Esophagus (tissue), 2 donors: ENCODE data around the gene CBFA2T2. TPM values are rescaled to one million over a fixed set of nuclear protein-coding genes. Genes with fewer than 3 reads are reported as not detected.
"Not testable (repeated sequence)": the region's sequence is repeated elsewhere in the genome, so short reads cannot be mapped to it uniquely, and the experiment has no call there.

Experiments
- H3K27ac ChIP-seq, 2 donors: one replicate each; pipeline ENCODE4 v1.5.1; 2013; ENCODE audit warnings: low read depth in 2 of 2, mild to moderate bottlenecking in 2 of 2, inconsistent platforms in 1 of 2, low read length in 1 of 2, moderate library complexity in 1 of 2
- H3K27me3 ChIP-seq, 2 donors: one replicate each; pipeline ENCODE4 v1.6.1; 2013; ENCODE audit warnings: low read length in 2 of 2, control low read depth in 1 of 2, mild to moderate bottlenecking in 1 of 2; ENCODE audit not compliant: insufficient read depth in 2 of 2, control insufficient read depth in 1 of 2
- H3K36me3 ChIP-seq, 2 donors: one replicate each; pipeline ENCODE4 v1.6.1; 2013; ENCODE audit warnings: low read length in 1 of 2; ENCODE audit not compliant: control insufficient read depth in 2 of 2, insufficient read depth in 2 of 2
- H3K4me1 ChIP-seq, 2 donors: one replicate each; pipeline ENCODE4 v1.6.1; 2013; ENCODE audit warnings: low read length in 1 of 2; ENCODE audit not compliant: control insufficient read depth in 2 of 2, insufficient read depth in 2 of 2
- H3K4me3 ChIP-seq, 2 donors: one replicate each; pipeline ENCODE4 v1.5.1; 2013; ENCODE audit warnings: low read length in 2 of 2, mild to moderate bottlenecking in 2 of 2, low read depth in 1 of 2, moderate library complexity in 1 of 2
- H3K9me3 ChIP-seq, 2 donors: one replicate each; pipeline ENCODE4 v1.6.1; 2013; ENCODE audit warnings: mild to moderate bottlenecking in 2 of 2, low read depth in 1 of 2, low read length in 1 of 2, moderate library complexity in 1 of 2; ENCODE audit not compliant: control insufficient read depth in 2 of 2, insufficient read depth in 1 of 2
- WGBS, 2 donors: extraction: QIAGEN DNeasy Blood & Tissue Kit; methylation state at CpG; one replicate each; pipeline ENCODE4 v1.1.7; 2013; 5-methylcytosine and 5-hydroxymethylcytosine counted together
- polyA plus RNA-seq, 2 donors: library from polyadenylated mRNA; stranded (reverse); fragments of 200-250 nt; gene quantifications; one replicate each; pipeline ENCODE4 v1.2.3, GENCODE V29; 2013
- donor health status: healthy with polysubstance abuse.
- donor health status: Bipolar disorder and iron deficiency.

CBFA2T2 gene
- polyA plus RNA-seq, 2 donors = 4.7 to 8.5 TPM

DNA sequence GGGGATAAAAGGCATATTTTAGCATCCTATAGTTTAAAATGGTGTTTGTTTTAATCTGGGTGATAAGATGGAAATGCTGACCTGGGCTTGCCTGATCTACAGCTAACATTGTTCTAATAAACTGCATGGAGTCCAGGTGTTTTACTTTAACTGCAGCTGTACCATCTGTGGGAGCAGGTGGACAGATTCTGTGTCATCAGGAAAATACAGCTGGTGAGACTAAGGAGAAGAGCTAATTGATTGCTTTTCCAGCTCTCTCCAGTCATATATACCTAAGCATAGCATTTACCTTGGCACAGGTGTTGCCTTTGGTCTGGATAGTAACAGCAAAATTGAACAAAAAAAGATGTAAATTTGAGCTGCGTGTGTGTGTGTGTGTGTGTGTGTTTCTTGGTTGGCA lies 31.6 kb downstream of the CBFA2T2 start:
- no peaks in the 10 kb centered on the region for H3K4me1 ChIP-seq
- H3K27ac ChIP-seq = no peak overlapping the region
- 81 to 85% methylated on average over 1 of the region's 1 CpG for WGBS, 2 donors
- no peaks in the 10 kb centered on the region for H3K36me3 ChIP-seq
- no peak overlapping the region for H3K4me3 ChIP-seq
- H3K27me3 ChIP-seq = no peaks in the 10 kb centered on the region
- H3K9me3 ChIP-seq = no peaks in the 10 kb centered on the region

DNA sequence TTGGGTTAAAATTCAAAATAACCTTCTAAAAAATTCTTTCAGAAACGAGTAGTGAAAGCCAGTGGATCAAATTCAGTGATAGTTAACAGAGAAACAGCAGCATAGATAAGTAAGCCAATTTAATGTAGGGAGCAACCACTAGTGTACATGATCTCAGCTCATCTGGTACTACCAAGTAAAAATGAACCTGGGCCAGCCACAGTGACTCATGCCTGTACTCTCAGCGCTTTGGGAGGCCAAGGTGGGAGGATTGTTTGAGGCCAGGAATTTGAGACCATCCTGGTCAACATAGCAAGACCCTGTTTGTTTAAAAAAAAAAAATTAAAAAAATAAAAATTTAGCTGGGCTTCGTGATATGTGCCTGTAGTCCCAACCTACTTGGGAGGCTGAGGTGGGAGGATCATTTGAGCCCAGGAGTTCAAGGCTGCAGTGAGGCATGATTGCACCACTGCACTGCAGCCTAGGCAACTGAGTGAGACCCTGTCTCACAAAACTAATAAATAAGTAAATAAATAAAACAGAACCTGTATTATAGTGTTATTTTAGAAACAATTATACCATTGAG lies 32.4 kb downstream of the CBFA2T2 start:
- Histone ChIP-seq H3K27me3 (no peaks in the 10 kb centered on the region), H3K4me1 (no peaks in the 10 kb centered on the region), H3K36me3 (no peaks in the 10 kb centered on the region), H3K9me3 (no peaks in the 10 kb centered on the region), H3K4me3 (no peak overlapping the region), H3K27ac (no peak overlapping the region)
- WGBS, 2 donors = 78 to 79% methylated on average over 3 of the region's 3 CpGs

DNA sequence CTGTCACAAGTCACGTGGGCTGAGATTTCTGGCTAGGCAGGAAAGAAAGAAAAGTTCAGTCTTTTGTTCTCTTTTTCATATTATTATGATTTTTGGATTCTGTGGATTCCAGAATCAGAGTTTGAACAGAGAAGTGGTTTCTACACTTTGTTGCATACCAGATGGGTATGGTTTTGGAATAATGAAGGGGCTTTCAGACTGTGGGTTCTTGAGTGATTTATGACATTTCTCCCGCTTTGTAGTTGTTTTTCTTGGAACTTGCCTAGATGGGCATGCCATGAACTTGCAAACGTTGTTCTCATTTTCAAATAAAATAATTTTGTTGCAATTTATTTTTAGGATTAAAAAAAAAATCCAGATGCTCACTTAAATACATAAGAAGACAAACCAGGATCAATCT lies 34.4 kb downstream of the CBFA2T2 start:
- Histone ChIP-seq H3K36me3 (no peaks in the 10 kb centered on the region), H3K27ac (no peak overlapping the region), H3K4me3 (no peak overlapping the region), H3K9me3 (no peaks in the 10 kb centered on the region), H3K27me3 (no peaks in the 10 kb centered on the region), H3K4me1 (no peaks in the 10 kb centered on the region)
- 47 to 48% methylated on average over 3 of the region's 3 CpGs for WGBS, 2 donors

DNA sequence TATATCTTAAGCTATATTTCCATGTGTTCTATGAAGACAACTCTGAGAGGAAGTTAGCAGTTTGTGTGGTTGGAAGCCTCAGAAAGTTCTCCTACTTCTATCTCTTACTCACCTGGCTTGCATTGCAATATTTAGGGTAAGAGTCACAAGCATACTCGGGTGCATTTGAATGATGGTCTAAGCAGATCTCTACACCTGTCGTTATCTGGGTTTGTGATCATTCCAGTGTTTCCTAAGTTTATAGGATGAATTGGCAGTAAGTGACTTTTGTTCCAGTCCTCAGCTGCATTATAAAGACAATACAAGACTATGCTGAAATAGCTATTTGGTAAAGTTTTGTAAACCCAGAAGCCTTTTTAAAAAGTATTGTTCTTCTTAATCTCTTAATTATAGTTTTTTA lies 36.9 kb downstream of the CBFA2T2 start:
- Histone ChIP-seq H3K9me3 (no peaks in the 10 kb centered on the region), H3K4me3 (no peak overlapping the region), H3K27me3 (no peaks in the 10 kb centered on the region), H3K36me3 (no peaks in the 10 kb centered on the region), H3K27ac (no peak overlapping the region), H3K4me1 (no peaks in the 10 kb centered on the region)
- 68 to 73% methylated on average over 2 of the region's 2 CpGs for WGBS, 2 donors

DNA sequence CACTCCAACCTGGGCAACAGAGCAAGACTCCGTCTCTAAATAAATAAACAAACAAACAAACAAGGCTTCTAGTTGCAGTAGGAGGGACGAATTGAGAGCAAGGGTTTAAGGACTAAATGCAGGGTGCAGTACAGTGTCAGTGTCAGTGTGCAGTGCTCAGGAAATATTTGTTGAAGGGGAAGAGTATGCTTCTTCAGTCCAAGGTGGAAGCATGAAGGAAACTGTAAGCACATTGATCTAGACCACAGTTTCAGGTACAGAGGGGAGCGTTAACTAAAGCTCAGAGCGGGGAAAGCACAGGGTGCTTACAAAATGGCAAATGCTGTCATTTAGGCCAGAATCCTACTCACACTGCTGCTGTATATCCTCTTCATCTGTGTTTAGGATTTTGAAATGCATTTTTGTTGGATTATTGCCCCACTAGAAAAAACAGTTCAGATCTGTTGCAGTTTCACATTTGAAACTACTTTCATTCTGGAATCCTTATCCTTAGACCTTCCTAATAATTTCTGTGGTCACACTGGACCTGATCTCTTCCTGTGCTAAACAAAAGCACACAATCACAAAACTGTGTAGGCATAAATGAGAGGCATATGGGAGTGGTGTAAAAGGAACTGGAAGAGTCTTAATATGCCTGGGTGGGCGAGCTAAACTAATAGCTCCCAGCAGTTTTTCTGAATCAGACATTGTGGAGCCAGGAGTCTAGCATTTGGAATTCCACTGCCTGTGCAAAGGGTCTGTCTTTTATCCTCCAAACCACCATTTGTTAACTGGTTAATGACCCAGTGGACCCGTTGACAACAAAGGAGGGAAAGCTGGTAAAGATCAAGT lies 41.4 kb downstream of the CBFA2T2 start:
- Histone ChIP-seq H3K9me3 (no peaks in the 10 kb centered on the region), H3K4me3 (no peak overlapping the region), H3K36me3 (no peaks in the 10 kb centered on the region), H3K4me1 (peaks cover 0 to 3% of the 10 kb centered on the region in 2 donors), H3K27ac (no peak overlapping the region), H3K27me3 (no peaks in the 10 kb centered on the region)
- 61 to 64% methylated on average over 6 of the region's 6 CpGs for WGBS, 2 donors

DNA sequence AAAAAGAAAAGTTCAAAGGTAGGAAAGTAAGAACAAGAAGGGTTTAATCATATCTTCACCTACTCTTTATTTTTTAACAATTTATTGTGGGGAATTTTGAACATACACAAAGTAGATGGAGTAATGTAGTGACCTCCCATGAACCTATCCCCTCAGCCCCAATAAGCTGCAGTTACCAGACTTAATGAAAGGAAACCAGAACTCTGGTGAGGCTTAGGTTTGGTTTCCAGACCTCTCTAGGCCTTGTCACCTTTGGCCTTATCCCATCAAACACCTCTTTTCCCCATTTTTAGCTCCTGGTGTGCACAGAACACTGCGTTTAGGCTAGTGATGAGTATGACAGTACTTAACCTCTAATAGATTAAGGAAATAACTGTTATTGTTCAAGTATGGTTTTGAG lies 42.0 kb downstream of the CBFA2T2 start:
- Histone ChIP-seq H3K27me3 (no peaks in the 10 kb centered on the region), H3K27ac (no peak overlapping the region), H3K4me1 (peaks cover 0 to 3% of the 10 kb centered on the region in 2 donors), H3K4me3 (no peak overlapping the region), H3K9me3 (no peaks in the 10 kb centered on the region), H3K36me3 (no peaks in the 10 kb centered on the region)
- 71 to 72% methylated on average over 1 of the region's 1 CpG for WGBS, 2 donors

DNA sequence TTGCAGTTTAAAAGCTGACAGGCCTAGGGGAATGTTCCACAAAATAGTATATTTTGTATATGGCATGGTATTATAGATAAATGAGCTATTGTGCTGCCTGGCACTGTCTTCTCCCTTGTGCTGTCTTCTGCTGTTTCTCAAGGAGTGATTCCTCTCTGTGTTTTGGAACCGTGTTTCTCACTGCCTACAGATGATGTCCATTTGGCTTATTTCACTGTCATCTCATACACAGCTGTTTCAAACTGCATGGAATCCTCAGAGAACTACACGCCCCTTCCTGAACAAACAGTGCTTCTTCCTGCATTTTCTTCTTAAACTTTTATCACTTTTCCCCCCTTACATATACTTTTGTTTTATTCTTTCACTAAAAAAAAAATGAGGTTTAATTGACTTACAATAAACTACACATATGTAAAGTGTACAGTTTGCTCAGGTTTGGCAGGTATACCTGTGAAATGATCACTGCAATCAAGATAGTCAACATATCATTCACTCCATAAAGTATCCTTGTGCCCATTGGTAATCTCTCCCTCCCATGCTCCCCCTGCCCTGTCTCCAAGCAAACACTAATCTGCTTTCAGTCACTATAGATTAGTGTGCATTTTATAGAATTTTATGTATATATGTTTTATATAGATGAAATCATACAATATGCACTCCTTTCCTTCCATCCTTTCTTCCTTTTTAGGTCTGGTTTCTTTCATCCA lies 43.0 kb downstream of the CBFA2T2 start:
- 33 to 34% methylated on average over 2 of the region's 2 CpGs for WGBS, 2 donors
- Histone ChIP-seq H3K27ac (no peak overlapping the region), H3K36me3 (no peaks in the 10 kb centered on the region)

DNA sequence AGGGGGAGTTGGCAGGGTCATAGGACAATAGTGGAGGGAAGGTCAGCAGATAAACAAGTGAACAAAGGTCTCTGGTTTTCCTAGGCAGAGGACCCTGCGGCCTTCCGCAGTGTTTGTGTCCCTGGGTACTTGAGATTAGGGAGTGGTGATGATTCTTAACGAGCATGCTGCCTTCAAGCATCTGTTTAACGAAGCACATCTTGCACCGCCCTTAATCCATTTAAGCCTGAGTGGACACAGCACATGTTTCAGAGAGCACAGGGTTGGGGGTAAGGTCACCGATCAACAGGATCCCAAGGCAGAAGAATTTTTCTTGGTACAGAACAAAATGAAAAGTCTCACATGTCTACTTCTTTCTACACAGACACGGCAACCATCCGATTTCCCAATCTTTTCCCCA lies 45.8 kb downstream of the CBFA2T2 start:
- not testable (repeated sequence) for H3K36me3 ChIP-seq, H3K4me3 ChIP-seq, H3K27ac ChIP-seq, H3K9me3 ChIP-seq, H3K27me3 ChIP-seq, H3K4me1 ChIP-seq
- WGBS, 2 donors = 81 to 89% methylated on average over 6 of the region's 8 CpGs

More for the DNA sequence above, 43.0 kb downstream of the CBFA2T2 start:
- H3K27me3 ChIP-seq = no peaks in the 10 kb centered on the region
- no peaks in the 10 kb centered on the region for H3K9me3 ChIP-seq
- H3K4me3 ChIP-seq = no peak overlapping the region
- peaks cover 0 to 3% of the 10 kb centered on the region in 2 donors for H3K4me1 ChIP-seq

DNA sequence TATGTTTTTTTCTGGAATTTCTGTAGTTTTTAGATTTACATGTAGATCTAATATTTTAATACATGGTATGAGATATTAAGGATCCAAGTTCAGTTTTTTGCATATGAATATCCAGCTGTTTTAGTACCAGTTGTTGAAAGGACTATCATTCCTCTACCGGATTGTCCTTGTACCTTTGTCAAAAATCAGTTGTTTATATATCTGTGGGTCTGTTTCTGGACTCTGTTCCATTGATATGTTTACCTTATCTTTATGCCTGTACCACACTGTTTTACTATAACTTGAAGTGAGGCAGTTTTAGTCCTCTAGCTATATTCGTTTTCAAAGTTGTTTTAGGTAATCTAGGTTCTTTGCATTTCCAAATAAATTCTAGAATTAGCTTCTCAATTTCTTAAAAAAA lies 47.7 kb downstream of the CBFA2T2 start:
- Histone ChIP-seq H3K36me3 (no peaks in the 10 kb centered on the region), H3K4me1 (peaks cover 0 to 3% of the 10 kb centered on the region in 2 donors), H3K27me3 (no peaks in the 10 kb centered on the region), H3K27ac (no peak overlapping the region), H3K4me3 (no peak overlapping the region), H3K9me3 (no peaks in the 10 kb centered on the region)
- 67 to 82% methylated on average over 2 of the region's 2 CpGs for WGBS, 2 donors
